ENCODE measurements around the gene QRFP. TPM values are rescaled to one million over a fixed set of nuclear protein-coding genes. Genes with fewer than 3 reads are reported as not detected.

QRFP gene
- total and polyA plus RNA-seq, 2 donors (not counting 1 experiment from before 2014, with no cell fraction given): not detected

DNA sequence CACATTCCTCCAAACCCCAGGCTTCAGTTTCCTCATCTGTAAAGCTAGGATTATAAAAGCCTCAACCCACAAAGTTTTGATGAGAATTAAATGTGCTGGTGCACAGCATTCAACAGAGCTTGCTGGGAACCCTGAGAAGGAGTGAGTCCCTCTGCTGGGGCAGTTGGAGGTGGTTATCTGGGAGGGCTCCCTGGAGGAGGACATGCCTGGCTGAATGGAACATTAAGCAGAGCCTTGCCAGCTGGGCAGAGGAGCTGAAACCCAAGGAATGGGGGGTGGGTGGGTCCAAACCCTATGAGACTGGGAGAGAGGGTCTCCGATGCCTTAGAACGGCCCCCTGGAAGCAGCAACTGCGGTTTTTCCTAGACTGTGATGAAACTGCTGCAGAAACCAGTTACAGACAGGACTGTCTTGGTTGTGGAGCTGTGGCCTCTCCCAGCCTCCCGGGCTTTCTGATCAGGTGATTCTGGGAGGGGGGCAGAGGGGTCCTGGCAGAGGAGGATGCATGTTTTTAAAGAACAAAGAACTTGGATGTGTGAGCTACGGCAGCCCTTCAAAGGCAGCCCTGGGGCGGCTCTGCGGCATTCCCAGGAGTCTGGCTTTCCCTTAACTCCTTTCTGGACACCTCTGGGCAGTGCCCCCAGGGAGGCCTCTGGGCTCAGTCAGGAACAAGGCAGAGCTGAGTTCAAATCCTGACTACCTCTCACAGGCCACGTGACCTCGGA, 21.7 kb upstream of the QRFP start:
- H4K20me1 ChIP-seq (ENCODE audit: control insufficient read depth, extremely low read depth, insufficient read depth, low read length): no peaks in the 10 kb centered on the region
- no peak overlapping the region for H3K9ac ChIP-seq (ENCODE audit: insufficient read depth, low read length)
- H3K4me1 ChIP-seq (ENCODE audit: control insufficient read depth, extremely low read depth, insufficient read depth, low read length): peaks cover 6% of the 10 kb centered on the region
- no peaks in the 10 kb centered on the region for H3K9me3 ChIP-seq (ENCODE audit: control insufficient read depth, insufficient read depth, low read depth, low read length)
- no peak for DNase-seq (ENCODE audit: low read depth in 2 of 2)
- H3K4me3 ChIP-seq (replicated peaks in 1 of 4; ENCODE audit: control extremely low read depth in 1 of 4, insufficient read depth in 1 of 4, low read depth in 3 of 4, low read length in 4 of 4): no peak overlapping the region
- H3K36me3 ChIP-seq (ENCODE audit: control insufficient read depth, insufficient read depth, low read length): no peaks in the 10 kb centered on the region
- TF ChIP-seq, protein P1, sequence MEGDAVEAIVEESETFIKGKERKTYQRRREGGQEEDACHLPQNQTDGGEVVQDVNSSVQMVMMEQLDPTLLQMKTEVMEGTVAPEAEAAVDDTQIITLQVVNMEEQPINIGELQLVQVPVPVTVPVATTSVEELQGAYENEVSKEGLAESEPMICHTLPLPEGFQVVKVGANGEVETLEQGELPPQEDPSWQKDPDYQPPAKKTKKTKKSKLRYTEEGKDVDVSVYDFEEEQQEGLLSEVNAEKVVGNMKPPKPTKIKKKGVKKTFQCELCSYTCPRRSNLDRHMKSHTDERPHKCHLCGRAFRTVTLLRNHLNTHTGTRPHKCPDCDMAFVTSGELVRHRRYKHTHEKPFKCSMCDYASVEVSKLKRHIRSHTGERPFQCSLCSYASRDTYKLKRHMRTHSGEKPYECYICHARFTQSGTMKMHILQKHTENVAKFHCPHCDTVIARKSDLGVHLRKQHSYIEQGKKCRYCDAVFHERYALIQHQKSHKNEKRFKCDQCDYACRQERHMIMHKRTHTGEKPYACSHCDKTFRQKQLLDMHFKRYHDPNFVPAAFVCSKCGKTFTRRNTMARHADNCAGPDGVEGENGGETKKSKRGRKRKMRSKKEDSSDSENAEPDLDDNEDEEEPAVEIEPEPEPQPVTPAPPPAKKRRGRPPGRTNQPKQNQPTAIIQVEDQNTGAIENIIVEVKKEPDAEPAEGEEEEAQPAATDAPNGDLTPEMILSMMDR (conservative IDR thresholded peaks at IDR 0.05 in 1 of 2, IDR thresholded peaks at IDR 0.05 in 1 of 2; ENCODE audit: low read depth in 1 of 2, low read length in 2 of 2): no peak
- TF ChIP-seq EZH2 (IDR thresholded peaks at IDR 0.05; ENCODE audit: low read length, missing control alignments): no peak
- H3K79me2 ChIP-seq (ENCODE audit: control insufficient read depth, insufficient read depth, low read length): no peaks in the 10 kb centered on the region
- no peaks in the 10 kb centered on the region for H3K27me3 ChIP-seq (ENCODE audit: control insufficient read depth, insufficient read depth, low read length)
- H2AFZ ChIP-seq (ENCODE audit: low read length): no peak overlapping the region
- no peak overlapping the region for H3K27ac ChIP-seq (ENCODE audit: insufficient read depth, low read length)
- no peak overlapping the region for H3K4me2 ChIP-seq (ENCODE audit: extremely low read depth, insufficient read depth, low read length)

DNA sequence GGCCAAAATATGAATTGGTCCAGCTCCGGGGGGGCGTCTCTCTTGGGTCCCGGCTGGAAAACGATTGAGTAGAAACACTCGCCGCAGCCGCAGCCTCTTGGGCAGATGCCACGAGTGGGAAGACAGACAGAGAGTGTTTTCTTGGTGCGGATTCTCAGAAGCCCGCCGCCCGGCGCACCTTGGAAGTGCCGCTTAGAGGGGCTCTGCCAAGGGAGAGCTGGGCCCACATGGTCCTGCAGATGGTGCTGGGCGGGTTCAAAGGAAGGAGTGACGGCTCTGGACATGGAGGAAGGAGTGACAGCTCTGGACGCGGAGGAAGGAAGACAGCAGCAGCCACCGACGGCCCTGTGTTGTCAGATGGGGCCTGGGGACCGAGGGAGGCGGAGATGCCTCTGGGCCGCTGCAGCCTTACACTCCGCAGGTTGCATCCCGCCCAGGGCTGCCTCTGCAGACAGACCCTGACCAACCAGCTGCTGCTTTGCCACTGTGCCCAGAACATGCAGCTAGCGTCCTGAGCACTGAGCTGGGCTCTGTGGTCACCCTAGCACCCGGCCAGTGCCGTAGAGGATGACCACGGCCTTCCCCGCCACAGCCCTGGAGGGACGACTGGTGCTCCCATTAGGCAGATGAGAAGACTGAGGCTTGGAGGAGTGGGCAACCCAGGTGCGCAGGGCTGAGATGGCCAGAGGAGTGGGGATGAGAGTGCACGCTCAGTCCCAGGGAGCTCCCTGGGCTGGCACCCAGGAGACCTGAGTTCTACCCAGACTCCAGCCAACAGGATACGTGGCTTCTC, 20.8 kb upstream of the QRFP start:
- no peaks in the 10 kb centered on the region for H3K27me3 ChIP-seq (ENCODE audit: control insufficient read depth, insufficient read depth, low read length)
- no peak for DNase-seq (ENCODE audit: low read depth in 2 of 2)
- no peaks in the 10 kb centered on the region for H4K20me1 ChIP-seq (ENCODE audit: control insufficient read depth, extremely low read depth, insufficient read depth, low read length)
- H3K9ac ChIP-seq (ENCODE audit: insufficient read depth, low read length): no peak overlapping the region
- H3K4me3 ChIP-seq (replicated peaks in 1 of 4; ENCODE audit: control extremely low read depth in 1 of 4, insufficient read depth in 1 of 4, low read depth in 3 of 4, low read length in 4 of 4): no peak overlapping the region
- no peaks in the 10 kb centered on the region for H3K79me2 ChIP-seq (ENCODE audit: control insufficient read depth, insufficient read depth, low read length)
- H3K27ac ChIP-seq (ENCODE audit: insufficient read depth, low read length): no peak overlapping the region
- H3K4me1 ChIP-seq (ENCODE audit: control insufficient read depth, extremely low read depth, insufficient read depth, low read length): peaks cover 13% of the 10 kb centered on the region
- TF ChIP-seq, protein P1 (conservative IDR thresholded peaks at IDR 0.05 in 1 of 2, IDR thresholded peaks at IDR 0.05 in 1 of 2; ENCODE audit: low read depth in 1 of 2, low read length in 2 of 2): no peak
- TF ChIP-seq EZH2 (IDR thresholded peaks at IDR 0.05; ENCODE audit: low read length, missing control alignments): no peak
- no peak overlapping the region for H3K4me2 ChIP-seq (ENCODE audit: extremely low read depth, insufficient read depth, low read length)
- no peaks in the 10 kb centered on the region for H3K36me3 ChIP-seq (ENCODE audit: control insufficient read depth, insufficient read depth, low read length)
- H3K9me3 ChIP-seq (ENCODE audit: control insufficient read depth, insufficient read depth, low read depth, low read length): no peaks in the 10 kb centered on the region
- no peak overlapping the region for H2AFZ ChIP-seq (ENCODE audit: low read length)

DNA sequence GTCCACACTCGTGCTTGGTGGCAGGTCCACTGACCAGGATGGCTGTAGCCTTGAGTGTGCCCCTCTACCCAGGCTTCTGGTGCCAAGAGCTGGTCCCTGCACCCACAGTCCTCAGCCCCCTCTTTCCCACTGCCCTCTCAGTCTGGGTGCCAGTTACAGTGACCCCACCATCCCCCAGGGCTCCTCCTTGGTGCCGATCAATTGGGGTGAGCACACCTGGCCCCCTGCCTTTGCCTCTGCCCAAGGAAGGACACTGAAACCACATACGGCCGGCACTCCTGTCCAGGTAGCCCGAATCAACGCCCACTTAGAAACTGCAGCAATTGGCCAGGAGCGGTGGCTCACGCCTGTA, 18.5 kb upstream of the QRFP start:
- H3K9me3 ChIP-seq (ENCODE audit: control insufficient read depth, insufficient read depth, low read depth, low read length): no peaks in the 10 kb centered on the region
- H3K4me1 ChIP-seq (ENCODE audit: control insufficient read depth, extremely low read depth, insufficient read depth, low read length): peaks cover 13% of the 10 kb centered on the region
- H4K20me1 ChIP-seq (ENCODE audit: control insufficient read depth, extremely low read depth, insufficient read depth, low read length): no peaks in the 10 kb centered on the region
- H3K27me3 ChIP-seq (ENCODE audit: control insufficient read depth, insufficient read depth, low read length): no peaks in the 10 kb centered on the region
- no peak overlapping the region for H3K4me2 ChIP-seq (ENCODE audit: extremely low read depth, insufficient read depth, low read length)
- no peak overlapping the region for H2AFZ ChIP-seq (ENCODE audit: low read length)
- H3K4me3 ChIP-seq (replicated peaks in 1 of 4; ENCODE audit: control extremely low read depth in 1 of 4, insufficient read depth in 1 of 4, low read depth in 3 of 4, low read length in 4 of 4): no peak overlapping the region
- H3K27ac ChIP-seq (ENCODE audit: insufficient read depth, low read length): no peak overlapping the region
- H3K36me3 ChIP-seq (ENCODE audit: control insufficient read depth, insufficient read depth, low read length): no peaks in the 10 kb centered on the region
- TF ChIP-seq, protein P1 (conservative IDR thresholded peaks at IDR 0.05 in 1 of 2, IDR thresholded peaks at IDR 0.05 in 1 of 2; ENCODE audit: low read depth in 1 of 2, low read length in 2 of 2): no peak
- TF ChIP-seq EZH2 (IDR thresholded peaks at IDR 0.05; ENCODE audit: low read length, missing control alignments): no peak
- no peak for DNase-seq (ENCODE audit: low read depth in 2 of 2)
- H3K79me2 ChIP-seq (ENCODE audit: control insufficient read depth, insufficient read depth, low read length): no peaks in the 10 kb centered on the region
- no peak overlapping the region for H3K9ac ChIP-seq (ENCODE audit: insufficient read depth, low read length)

All from fibroblast of lung (primary cell).